GM18508 (cell line): ENCODE data around the gene TUBA4A.

ENCODE experiments used
- ATAC-seq: cut with Tn5 transposase; IDR thresholded peaks from one replicate; pipeline ENCODE4 v1.9.1; 2021; ENCODE audit warnings: moderate number of reproducible peaks; ENCODE audit not compliant: insufficient read depth, unreplicated experiment

Gene TUBA4A

DNA sequence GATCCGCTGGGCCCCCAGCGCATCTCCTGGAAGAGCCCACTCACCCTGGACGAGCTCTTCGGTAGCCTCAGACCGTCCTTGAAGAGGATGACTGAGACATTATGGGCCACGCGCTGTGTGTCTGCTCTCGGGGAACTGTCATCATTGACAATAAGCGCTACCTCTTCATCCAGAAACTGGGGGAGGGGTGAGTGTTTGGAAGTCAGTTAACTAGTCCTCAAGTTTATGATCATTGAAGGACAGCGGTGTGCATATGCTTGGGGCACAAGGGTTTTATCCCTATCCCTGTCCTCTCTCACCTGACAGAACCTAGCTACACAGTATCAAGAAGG is 7.9 kb downstream of the TUBA4A start:
- ATAC-seq, result no peak

GRCh38 chr2:219245148-219245898 is 8.4 kb downstream of the TUBA4A start, which contains the start of the genes GLB1L and STK16:
Gene GLB1L, minus strand, starts transcription at chr2:219245444. Its CDS starts 1,871 bp downstream, at chr2:219243573.
Gene STK16, plus strand, starts transcription at chr2:219245479. Its CDS starts 521 bp downstream, at chr2:219246000.
- peak; percentile 41 for ATAC-seq

- no peak for ATAC-seq
Measured at GRCh38 chr2:219244789-219245147, 8.9 kb downstream of the TUBA4A start.

- ATAC-seq, result no peak
Measured at GRCh38 chr2:219243291-219243761, 10.4 kb downstream of the TUBA4A start.

DNA sequence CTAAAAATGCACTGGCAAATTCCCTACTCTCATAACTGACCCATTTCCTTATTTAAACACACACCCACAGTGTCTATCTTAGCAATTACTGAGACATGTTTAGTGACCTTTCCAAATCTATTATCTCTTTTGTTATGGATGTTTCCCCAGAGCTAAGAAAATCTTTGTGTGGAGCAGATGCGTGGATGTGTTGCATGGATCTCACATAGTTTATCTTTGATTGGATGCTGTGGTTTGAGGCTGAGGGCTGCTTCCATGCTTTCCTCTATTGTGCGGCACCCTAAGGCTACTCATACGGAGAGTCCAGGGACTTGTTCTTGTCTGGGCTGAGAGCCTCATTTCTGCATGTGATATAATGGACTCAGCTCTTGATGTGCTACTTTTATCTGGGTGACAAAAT is 19.4 kb downstream of the TUBA4A start:
- ATAC-seq, result no peak

DNA sequence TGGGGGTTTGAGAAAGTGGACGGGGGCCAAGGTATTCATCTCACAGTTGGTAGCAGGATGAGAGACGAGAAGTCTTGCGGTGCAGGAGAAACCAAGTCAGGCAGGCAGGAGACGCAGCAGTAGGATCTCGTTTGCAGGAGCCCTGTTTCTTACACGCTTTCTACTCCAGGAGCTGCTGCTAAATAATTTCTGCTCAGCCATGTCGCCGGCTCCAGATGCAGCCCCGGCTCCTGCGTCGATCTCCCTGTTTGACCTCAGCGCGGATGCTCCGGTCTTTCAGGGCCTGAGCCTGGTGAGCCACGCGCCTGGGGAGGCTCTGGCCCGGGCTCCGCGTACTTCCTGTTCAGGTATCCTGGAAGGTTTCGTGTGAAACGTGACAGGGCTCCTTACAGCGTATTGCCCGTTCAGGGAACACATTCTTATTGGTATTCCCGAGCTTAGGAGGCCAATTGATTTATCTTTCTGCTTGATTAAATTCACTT is 23.6 kb downstream of the TUBA4A start:
- no peak for ATAC-seq

GRCh38 chr2:219229305-219230058 is 24.2 kb downstream of the TUBA4A start, which contains the start of the genes ANKZF1 and ATG9A:
Gene ANKZF1, plus strand, starts transcription at chr2:219229806. Its CDS starts 452 bp downstream, at chr2:219230258.
Gene ATG9A, minus strand, starts transcription at chr2:219229636. Its CDS starts 1,612 bp downstream, at chr2:219228024.
- ATAC-seq, result peak; percentile 93

DNA sequence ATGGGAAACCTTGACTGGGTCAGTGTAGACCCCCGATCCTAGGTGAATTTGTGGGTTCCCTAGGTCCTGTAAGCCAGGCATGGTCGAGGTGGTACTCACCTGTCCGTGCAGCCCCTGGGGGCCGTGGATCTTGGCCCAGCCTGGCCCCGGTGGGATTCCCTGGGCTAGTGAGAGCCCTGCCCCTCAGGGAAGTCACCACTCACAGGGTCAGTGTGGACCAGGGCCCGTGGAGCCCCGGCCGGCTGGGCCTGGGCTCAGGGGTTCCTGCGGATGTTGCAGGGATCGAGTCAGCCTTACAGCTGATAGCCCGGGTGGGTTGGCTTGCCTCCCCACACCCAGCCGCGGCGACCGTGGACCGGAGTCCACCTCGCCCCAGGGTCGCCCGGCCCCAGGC is 24.8 kb downstream of the TUBA4A start:
- ATAC-seq, result no peak

DNA sequence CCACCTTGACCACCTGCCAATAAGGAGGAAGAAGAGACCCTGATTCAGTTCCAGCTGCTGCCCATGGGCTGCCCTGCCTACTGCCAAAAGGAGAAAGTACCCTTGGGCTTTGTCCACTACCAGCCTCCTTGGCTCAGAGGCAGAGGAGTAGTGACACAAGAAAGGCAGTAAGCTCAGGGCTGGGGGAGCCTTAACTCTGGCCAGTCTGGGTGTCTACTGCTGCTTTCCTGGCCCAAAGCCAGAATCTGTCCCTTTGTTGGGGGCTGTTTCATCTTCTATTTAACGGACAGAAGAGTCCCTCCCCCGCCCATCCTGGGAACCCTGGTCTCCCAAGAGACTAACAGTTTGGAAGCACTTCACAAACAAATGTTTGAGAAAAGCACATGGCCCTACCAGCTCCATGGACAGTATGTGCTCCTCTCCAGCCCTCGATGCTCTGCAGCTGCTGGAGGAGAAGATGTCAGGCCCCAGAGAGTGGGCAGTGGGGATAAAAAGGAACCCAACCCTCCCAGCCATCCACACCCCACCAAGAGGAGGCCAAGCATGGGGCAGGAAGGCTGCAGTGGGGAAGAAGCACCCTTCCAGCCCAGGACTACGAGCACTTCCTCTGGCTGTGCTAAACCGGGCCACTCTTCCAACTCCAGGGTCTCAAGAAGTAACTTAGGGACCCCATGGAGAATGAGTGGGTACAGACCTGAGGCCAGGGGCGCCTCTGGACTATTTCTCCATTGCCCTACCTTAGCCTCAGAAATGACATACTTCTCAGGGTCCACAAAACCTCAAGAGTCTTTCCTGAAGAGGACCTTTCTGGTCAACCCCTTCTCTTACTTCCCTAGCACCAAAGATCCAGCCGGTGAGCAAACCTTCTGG is 25.4 kb downstream of the TUBA4A start:
- ATAC-seq, result no peak

DNA sequence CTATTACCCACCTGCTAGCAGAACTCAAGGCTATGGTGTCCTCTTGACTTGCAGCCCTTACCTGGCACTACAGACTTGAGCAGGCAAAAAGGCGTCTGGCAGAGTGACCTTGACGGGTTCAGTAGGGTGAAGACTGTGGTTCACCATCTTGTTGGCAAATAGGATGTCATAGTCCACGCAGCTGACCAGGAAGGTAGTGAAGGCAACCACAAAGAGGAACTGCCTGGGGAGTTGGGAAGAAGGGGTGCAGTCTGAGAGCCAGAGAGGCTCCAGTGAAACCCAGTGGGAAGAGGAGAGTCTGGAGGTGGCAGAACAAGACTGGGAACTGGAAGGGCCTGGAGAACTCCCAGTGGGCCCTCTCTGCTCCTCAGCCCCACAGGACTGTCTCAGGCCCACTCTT is 28.4 kb downstream of the TUBA4A start:
- ATAC-seq, result no peak

GRCh38 chr2:219223831-219224610 is 29.7 kb downstream of the TUBA4A start:
- ATAC-seq, result no peak

DNA sequence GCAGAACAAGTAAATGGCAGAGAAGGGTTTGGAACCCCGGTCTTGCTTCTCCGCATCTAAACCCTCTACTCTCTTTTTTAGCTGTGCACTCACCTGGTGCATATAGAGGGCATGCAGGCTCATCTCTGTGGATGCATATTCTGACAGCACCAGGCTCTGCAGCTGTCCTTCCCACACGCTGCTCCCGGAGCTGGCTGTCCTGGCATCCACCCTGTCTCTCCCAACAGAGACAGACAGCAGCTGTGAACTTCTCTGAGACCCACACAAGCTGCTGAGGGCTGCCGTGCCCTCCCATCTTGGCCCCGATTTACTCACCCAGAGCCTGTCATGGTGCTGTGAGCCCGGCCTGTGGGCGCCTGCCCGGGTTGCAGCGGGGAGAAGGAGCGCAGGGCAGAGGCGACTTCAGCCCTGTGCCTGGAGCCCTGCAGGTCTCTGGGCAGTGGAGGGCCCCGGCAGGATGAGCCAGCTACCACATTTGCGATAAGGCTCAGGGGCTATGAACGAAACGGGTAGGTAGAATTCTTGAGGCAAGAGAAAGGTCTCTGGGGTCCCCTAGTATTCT is 31.7 kb downstream of the TUBA4A start:
- no peak for ATAC-seq

- no peak for ATAC-seq
Measured at GRCh38 chr2:219220652-219221402, 32.9 kb downstream of the TUBA4A start.

DNA sequence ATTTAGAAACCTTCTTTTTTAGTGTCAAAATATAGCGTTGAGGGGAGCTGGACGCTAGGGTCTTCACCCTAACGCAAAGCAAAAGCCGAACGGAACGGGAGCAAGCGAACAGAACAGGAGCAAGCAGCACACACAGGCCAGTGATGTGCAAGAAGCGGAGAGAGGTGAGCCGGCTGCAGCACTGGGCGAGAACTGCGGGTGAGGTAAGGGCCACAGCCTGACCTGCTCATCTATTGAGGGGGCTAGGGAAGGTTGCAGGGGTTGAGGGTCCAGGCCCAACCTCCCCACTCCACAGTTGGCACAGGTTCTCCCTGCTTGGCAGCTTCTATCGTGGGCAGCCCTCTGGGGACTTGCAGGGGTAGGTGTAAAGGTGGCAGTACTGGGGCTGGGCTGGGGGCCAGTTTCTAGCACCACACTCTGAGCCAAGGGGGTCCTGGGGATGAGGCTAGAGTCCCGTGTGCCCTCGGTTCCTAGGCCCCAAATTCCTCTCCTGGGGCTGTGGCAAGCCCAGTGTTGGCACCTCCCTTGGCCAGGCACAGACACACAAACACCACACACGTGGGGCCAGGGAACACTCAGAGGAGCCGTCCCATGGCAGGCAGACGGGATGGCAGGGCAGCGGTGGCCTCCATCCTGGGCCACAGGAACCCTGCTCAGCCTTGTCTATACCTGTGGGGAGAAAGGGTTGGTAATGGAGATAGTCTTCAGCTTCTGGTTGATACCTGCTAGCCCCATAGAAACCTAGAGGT is 33.8 kb downstream of the TUBA4A start:
- no peak for ATAC-seq

DNA sequence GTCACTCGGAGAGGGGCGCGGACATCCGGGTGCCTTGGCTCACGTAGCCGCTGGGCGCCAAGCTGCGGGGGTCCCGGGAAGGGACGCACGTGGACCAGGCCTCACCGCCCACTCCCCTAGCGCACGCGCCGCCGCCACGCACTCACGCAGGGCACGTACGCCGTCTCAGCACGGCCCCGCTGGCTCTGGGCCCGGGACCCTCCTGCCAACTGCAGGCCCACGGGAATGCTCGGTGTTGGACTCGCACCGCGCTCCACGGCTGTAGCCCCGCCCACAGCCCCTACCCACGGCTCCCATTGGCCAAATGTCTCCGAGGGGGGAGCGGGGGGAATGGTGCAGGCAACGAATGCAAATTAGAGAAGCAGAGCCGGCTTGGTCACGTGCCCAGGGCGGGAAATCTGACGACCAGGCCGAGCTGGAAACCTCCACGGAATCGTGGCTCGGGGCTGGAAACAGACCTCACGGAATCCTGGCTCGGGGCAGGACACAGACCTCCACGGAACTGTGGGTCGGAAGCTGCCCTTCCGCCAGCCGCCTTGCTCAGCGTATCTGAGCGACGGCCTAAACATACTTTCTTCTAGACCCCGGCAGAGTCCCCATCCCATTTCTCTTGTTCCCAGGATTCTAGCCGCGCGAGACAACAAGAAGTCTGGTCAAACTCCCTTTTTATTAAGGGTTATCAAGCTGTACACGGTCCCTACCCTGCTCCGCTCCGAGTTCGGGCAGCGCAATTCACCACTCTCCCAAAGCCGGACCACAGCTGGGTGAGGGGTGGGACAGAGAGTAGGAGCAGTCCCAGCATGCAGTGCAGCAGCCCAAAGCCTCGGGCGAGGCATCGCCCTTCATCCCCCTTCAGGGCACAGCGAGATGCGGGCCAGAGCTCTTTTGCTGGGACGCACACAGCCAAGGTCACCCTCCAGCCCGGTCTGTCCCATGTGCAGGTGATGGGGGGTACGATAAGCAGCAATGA is 34.7 kb downstream of the TUBA4A start, which contains the start of gene ABCB6:
Gene ABCB6 (minus strand): TSS at position 227 of the 970 bp plus-strand sequence. CDS start 285 bp downstream, outside the sequence.
- no peak for ATAC-seq

GRCh38 chr2:219218217-219218731 is 35.4 kb downstream of the TUBA4A start:
- no peak for ATAC-seq
